OCI-LY1 (cell line): Measurements from ENCODE around the gene LY9.

Experiments used
- H2AFZ ChIP-seq: fragments of 200-600 bp; sonication (generic), shearing (Covaris generic); 2 replicates; pipeline ENCODE4 v1.6.0; 2014; ENCODE audit warnings: antibody characterized with exemption, mild to moderate bottlenecking, low read length
- H3F3A ChIP-seq: fragments of 200-600 bp; sonication (generic), shearing (Covaris generic); 2 replicates; pipeline ENCODE4 v1.6.0; 2014; ENCODE audit warnings: mild to moderate bottlenecking, antibody characterized with exemption, low read length, moderate library complexity; ENCODE audit not compliant: insufficient read depth
- H3K27ac ChIP-seq: fragments of 200-600 bp; sonication (generic); 2 replicates; pipeline ENCODE4 v1.5.1; 2014; ENCODE audit warnings: low read length, mixed run types, mild to moderate bottlenecking, low read depth; ENCODE audit not compliant: poor library complexity, severe bottlenecking
- H3K27me3 ChIP-seq: fragments of 200-600 bp; sonication (generic); 2 replicates; pipeline ENCODE4 v1.6.0; 2014; ENCODE audit warnings: antibody characterized with exemption, mild to moderate bottlenecking, low read length, moderate library complexity; ENCODE audit not compliant: insufficient read depth
- H3K36me3 ChIP-seq: fragments of 200-600 bp; sonication (generic); 2 replicates; pipeline ENCODE4 v1.6.1; 2014; ENCODE audit warnings: mild to moderate bottlenecking, antibody characterized with exemption, low read length, moderate library complexity, mixed read lengths; ENCODE audit not compliant: insufficient read depth
- H3K4me1 ChIP-seq: fragments of 200-600 bp; sonication (generic); 2 replicates; pipeline ENCODE4 v1.5.1; 2014; ENCODE audit warnings: mild to moderate bottlenecking, low read length, moderate library complexity; ENCODE audit not compliant: insufficient read depth, severe bottlenecking
- H3K4me2 ChIP-seq: fragments of 200-600 bp; sonication (generic), shearing (Covaris generic); 2 replicates; pipeline ENCODE4 v1.6.1; 2014; ENCODE audit warnings: low read length
- H3K4me3 ChIP-seq: fragments of 200-600 bp; sonication (generic); 2 replicates; pipeline ENCODE4 v1.5.1; 2014; ENCODE audit warnings: low read length, low read depth, mild to moderate bottlenecking, mixed read lengths; ENCODE audit not compliant: poor library complexity, severe bottlenecking
- H3K79me2 ChIP-seq: fragments of 200-600 bp; shearing (Covaris generic); 2 replicates; pipeline ENCODE4 v1.6.1; 2016; ENCODE audit warnings: mixed run types, low read length, mixed read lengths; ENCODE audit not compliant: insufficient read depth
- H3K9ac ChIP-seq: fragments of 200-600 bp; sonication (generic), shearing (Covaris generic); 2 replicates; pipeline ENCODE4 v1.6.1; 2014; ENCODE audit warnings: mild to moderate bottlenecking, low read length, mixed read lengths
- H3K9me2 ChIP-seq: fragments of 200-600 bp; sonication (generic), shearing (Covaris generic); 2 replicates; pipeline ENCODE4 v1.6.1; 2014; ENCODE audit warnings: low read depth, mild to moderate bottlenecking, low read length, mixed read lengths
- H3K9me3 ChIP-seq: fragments of 200-600 bp; shearing (Covaris generic); 2 replicates; pipeline ENCODE4 v1.6.1; 2014; ENCODE audit warnings: low read length, mixed read lengths
- H4K20me1 ChIP-seq: fragments of 200-600 bp; sonication (generic), shearing (Covaris generic); 2 replicates; pipeline ENCODE4 v1.6.0; 2016; ENCODE audit warnings: mild to moderate bottlenecking, low read length; ENCODE audit not compliant: insufficient read depth
- EZH2 ChIP-seq: fragments of 200-600 bp; sonication (generic), shearing (Covaris generic); IDR thresholded peaks from 2 replicates; pipeline ENCODE4 v1.8.0; 2017; ENCODE audit warnings: borderline replicate concordance, mixed run types, mild to moderate bottlenecking, antibody characterized with exemption, low read length, moderate library complexity, mixed read lengths
- TF ChIP-seq, protein P1 (sequence below): fragments of 200-600 bp; sonication (generic), shearing (Covaris generic); IDR thresholded peaks from 2 replicates; pipeline ENCODE4 v1.5.1; 2017; ENCODE audit warnings: mild to moderate bottlenecking, antibody characterized with exemption, low read length, moderate library complexity, mixed read lengths

LY9 gene

DNA sequence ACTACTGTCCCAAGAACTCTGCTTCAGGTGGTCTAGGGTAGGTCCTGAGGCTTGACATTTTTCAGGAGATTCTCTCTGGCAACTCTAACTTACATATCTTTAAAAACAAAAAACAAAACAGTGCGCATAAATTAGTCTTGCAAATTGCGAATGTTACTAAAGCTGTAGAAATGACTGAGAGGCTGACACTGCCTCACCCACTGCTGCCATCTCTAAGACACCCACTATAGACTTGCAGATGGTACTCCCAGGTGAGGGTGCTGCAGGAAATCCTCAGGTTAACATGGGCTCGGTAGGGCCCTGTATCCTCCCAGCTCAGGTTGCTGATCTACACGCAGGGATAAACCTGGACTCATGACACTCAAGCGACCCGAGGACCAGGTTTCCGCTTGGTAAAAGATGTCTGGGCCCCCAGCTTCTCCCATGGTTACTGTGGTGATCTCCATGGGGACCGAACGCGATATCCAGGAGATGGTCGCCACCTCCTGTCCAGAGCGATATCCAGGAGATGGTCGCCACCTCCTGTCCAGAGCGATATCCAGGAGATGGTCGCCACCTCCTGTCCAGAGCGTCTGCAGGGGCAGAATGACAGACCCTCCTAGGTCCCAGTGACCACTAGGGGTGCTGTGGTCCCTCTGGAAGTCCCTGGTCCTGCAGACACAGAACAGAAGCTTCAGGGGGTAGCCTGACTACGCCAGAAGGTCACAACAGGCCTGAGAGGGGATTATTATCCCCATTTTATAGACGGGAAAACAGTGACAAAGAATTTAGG, 16.2 kb upstream of the LY9 start:
- Histone ChIP-seq H3K4me2 (no peak overlapping the region), H3K9me2 (no peaks in the 10 kb centered on the region), H2AFZ (no peak overlapping the region), H3K27me3 (no peaks in the 10 kb centered on the region), H3K27ac (no peak overlapping the region), H3K4me3 (no peak overlapping the region), H3K79me2 (no peaks in the 10 kb centered on the region), H4K20me1 (no peaks in the 10 kb centered on the region), H3F3A (no peaks in the 10 kb centered on the region), H3K4me1 (peaks cover 29% of the 10 kb centered on the region), H3K36me3 (peaks cover 4% of the 10 kb centered on the region; the same call in 1 of the 2 replicates), H3K9ac (no peak overlapping the region), H3K9me3 (no peaks in the 10 kb centered on the region)
- TF ChIP-seq, protein P1, sequence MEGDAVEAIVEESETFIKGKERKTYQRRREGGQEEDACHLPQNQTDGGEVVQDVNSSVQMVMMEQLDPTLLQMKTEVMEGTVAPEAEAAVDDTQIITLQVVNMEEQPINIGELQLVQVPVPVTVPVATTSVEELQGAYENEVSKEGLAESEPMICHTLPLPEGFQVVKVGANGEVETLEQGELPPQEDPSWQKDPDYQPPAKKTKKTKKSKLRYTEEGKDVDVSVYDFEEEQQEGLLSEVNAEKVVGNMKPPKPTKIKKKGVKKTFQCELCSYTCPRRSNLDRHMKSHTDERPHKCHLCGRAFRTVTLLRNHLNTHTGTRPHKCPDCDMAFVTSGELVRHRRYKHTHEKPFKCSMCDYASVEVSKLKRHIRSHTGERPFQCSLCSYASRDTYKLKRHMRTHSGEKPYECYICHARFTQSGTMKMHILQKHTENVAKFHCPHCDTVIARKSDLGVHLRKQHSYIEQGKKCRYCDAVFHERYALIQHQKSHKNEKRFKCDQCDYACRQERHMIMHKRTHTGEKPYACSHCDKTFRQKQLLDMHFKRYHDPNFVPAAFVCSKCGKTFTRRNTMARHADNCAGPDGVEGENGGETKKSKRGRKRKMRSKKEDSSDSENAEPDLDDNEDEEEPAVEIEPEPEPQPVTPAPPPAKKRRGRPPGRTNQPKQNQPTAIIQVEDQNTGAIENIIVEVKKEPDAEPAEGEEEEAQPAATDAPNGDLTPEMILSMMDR = peak; percentile 83
- TF ChIP-seq EZH2 = no peak

DNA sequence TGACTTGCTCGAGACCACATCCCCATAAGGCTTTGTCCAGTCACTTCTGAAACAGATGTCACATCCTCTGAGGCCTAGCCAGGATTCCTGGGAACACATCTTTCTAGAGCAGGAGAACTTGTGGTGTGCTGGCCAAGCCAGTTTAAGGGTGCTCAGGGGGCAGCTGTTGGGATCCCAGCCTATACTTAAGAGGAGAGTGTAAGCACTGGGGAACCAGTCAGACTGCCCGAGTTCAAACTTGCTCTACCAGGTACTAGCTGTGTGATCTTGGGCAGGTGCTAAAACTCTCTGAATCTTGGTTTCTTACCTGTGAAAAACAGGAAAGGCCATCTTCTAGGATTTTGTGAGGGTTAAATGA, 15.6 kb upstream of the LY9 start:
- H4K20me1 ChIP-seq = no peaks in the 10 kb centered on the region
- no peak overlapping the region for H2AFZ ChIP-seq
- H3F3A ChIP-seq = no peaks in the 10 kb centered on the region
- no peak overlapping the region for H3K4me3 ChIP-seq
- H3K27ac ChIP-seq = no peak overlapping the region
- H3K4me1 ChIP-seq = peaks cover 29% of the 10 kb centered on the region
- H3K79me2 ChIP-seq = no peaks in the 10 kb centered on the region
- H3K9me2 ChIP-seq = no peaks in the 10 kb centered on the region
- H3K36me3 ChIP-seq = peaks cover 4% of the 10 kb centered on the region; the same call in 1 of the 2 replicates
- no peak overlapping the region for H3K4me2 ChIP-seq
- TF ChIP-seq, protein P1 = no peak
- no peak for TF ChIP-seq EZH2
- H3K27me3 ChIP-seq = no peaks in the 10 kb centered on the region
- H3K9me3 ChIP-seq = no peaks in the 10 kb centered on the region
- H3K9ac ChIP-seq = no peak overlapping the region

DNA sequence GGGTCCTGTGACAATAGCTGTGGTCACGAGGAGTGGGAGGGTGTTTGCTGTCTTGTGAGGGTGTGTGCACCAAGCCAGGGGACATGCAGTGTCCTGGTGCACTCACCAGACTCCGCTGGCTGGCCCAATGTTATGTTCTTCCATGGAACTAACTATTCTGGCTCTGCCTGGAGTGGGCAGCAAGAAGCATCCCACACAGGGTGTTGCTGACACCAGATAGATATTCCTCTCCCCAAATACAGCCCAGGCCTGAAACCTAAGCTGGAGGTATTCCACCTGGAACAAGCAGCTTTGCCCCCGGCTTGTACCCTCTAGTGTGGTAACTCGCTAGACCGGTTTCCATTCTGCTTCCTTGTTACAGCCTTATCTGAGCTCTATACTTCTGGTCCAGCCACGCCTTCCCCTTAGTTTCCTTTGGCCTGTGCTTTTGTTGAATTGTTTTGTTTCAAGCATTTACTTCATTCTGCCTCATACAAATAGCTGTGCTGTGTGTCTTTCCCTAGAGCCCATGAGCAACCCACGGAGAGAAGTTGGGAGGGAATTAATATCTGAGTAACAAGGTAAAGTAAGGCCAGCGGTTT, 14.7 kb upstream of the LY9 start:
- H3K4me3 ChIP-seq = no peak overlapping the region
- H3K79me2 ChIP-seq = no peaks in the 10 kb centered on the region
- no peak overlapping the region for H2AFZ ChIP-seq
- H3K4me1 ChIP-seq = peaks cover 29% of the 10 kb centered on the region
- H4K20me1 ChIP-seq = no peaks in the 10 kb centered on the region
- no peaks in the 10 kb centered on the region for H3K27me3 ChIP-seq
- TF ChIP-seq, protein P1 = no peak
- TF ChIP-seq EZH2 = no peak
- no peaks in the 10 kb centered on the region for H3K9me3 ChIP-seq
- H3F3A ChIP-seq = no peaks in the 10 kb centered on the region
- peak overlapping the region; percentile 58; the same call in 1 of the 2 replicates for H3K4me2 ChIP-seq
- H3K9me2 ChIP-seq = no peaks in the 10 kb centered on the region
- H3K27ac ChIP-seq = peak overlapping the region; percentile 69
- H3K36me3 ChIP-seq = peaks cover 4% of the 10 kb centered on the region; the same call in 1 of the 2 replicates
- H3K9ac ChIP-seq = no peak overlapping the region; the same call in 1 of the 2 replicates
